ENCODE measurements around the gene RSU1.

GRCh38 chr10:16646181-16647059, 170.8 kb downstream of the RSU1 start:
- TF ChIP-seq ZFP30 (CRISPR knock-in tag; IDR thresholded peaks at IDR 0.05) (no peak), CSDC2 (CRISPR knock-in tag; IDR thresholded peaks at IDR 0.05) (no peak), ARNTL (CRISPR knock-in tag; IDR thresholded peaks at IDR 0.05; ENCODE audit: borderline replicate concordance, low read depth) (no peak), PATZ1 (CRISPR knock-in tag; IDR thresholded peaks at IDR 0.05; ENCODE audit: borderline replicate concordance) (no peak)
